Mammary epithelial cell (primary cell): ENCODE data around the gene ADSS2.

Experiments used
- CTCF ChIP-seq, 2 donors: IDR thresholded peaks in 1 of 2; conservative IDR thresholded peaks in 1 of 2; 2 replicates each; pipeline ENCODE4 v1.5.1; 2011 to 2012; ENCODE audit warnings: inconsistent platforms in 2 of 2, low read length in 2 of 2, mild to moderate bottlenecking in 2 of 2, control low read depth in 1 of 2, low read depth in 1 of 2; ENCODE audit not compliant: insufficient read depth in 1 of 2; ENCODE audit errors: extremely low read depth in 1 of 2
- EZH2 ChIP-seq: IDR thresholded peaks from 2 replicates; pipeline ENCODE4 v1.6.1; 2012; ENCODE audit warnings: low read length, inconsistent platforms, borderline replicate concordance

GRCh38 chr1:244497805-244498204 is 46.1 kb upstream of the ADSS2 start:
- TF ChIP-seq CTCF (conservative IDR thresholded peaks at IDR 0.05 in 1 of 2, IDR thresholded peaks at IDR 0.05 in 1 of 2; ENCODE audit: extremely low read depth in 1 of 2, insufficient read depth in 1 of 2, low read depth in 1 of 2, low read length in 2 of 2) (no peak), EZH2 (no peak)
